PFSK-1 (cell line): ENCODE data around the gene CD247.

Experiments
- FOXP2 ChIP-seq: optimal IDR thresholded peaks from 2 replicates; pipeline ENCODE3; 2011; ENCODE audit warnings: borderline replicate concordance, control low read depth, inconsistent platforms; ENCODE audit not compliant: insufficient read depth; ENCODE audit errors: extremely low read length, extremely low read depth
- POLR2AphosphoS5 ChIP-seq: IDR thresholded peaks from 2 replicates; pipeline ENCODE4 v1.6.1; 2012; ENCODE audit warnings: low read depth, mild to moderate bottlenecking, control low read depth, low read length, moderate library complexity
- SIN3A ChIP-seq: IDR thresholded peaks from 2 replicates; pipeline ENCODE4 v1.6.1; 2012; ENCODE audit warnings: mild to moderate bottlenecking, low read length, moderate library complexity, borderline replicate concordance; ENCODE audit not compliant: insufficient read depth
- TAF1 ChIP-seq: IDR thresholded peaks from 2 replicates; pipeline ENCODE4 v1.6.1; 2012; ENCODE audit warnings: low read length, control low read depth, borderline replicate concordance; ENCODE audit not compliant: insufficient read depth
- TF ChIP-seq, protein P1 (sequence below), 2 experiments: IDR thresholded peaks; 2 replicates each; pipeline versions ENCODE4 v1.6.1 to v1.8.0; 2011 to 2012; ENCODE audit warnings: low read depth in 2 of 2, low read length in 2 of 2, control low read depth in 1 of 2, inconsistent platforms in 1 of 2, mild to moderate bottlenecking in 1 of 2, moderate library complexity in 1 of 2; ENCODE audit not compliant: insufficient read depth in 1 of 2

Gene CD247

DNA sequence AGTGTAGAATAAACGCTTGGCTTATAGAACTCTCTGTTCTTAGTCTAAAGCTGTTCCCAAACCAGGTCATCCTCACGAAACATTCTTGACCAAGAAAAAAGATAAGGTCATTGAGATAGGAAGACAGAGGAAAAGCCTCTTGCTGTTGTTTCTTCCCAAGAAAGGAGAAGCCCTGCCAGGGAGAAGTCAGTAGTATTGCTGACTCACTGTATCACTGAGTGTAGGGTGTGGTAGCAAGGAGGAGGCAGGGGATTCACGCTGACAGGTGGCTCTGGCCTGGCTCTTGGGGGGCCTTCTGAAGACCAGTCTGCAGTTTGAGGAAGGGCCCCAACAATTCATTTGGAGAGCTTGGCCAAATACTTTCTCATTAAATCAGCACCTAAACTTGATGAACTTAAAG is 97.8 kb downstream of the CD247 start:
- TF ChIP-seq FOXP2, result no peak
- TF ChIP-seq, protein P1, sequence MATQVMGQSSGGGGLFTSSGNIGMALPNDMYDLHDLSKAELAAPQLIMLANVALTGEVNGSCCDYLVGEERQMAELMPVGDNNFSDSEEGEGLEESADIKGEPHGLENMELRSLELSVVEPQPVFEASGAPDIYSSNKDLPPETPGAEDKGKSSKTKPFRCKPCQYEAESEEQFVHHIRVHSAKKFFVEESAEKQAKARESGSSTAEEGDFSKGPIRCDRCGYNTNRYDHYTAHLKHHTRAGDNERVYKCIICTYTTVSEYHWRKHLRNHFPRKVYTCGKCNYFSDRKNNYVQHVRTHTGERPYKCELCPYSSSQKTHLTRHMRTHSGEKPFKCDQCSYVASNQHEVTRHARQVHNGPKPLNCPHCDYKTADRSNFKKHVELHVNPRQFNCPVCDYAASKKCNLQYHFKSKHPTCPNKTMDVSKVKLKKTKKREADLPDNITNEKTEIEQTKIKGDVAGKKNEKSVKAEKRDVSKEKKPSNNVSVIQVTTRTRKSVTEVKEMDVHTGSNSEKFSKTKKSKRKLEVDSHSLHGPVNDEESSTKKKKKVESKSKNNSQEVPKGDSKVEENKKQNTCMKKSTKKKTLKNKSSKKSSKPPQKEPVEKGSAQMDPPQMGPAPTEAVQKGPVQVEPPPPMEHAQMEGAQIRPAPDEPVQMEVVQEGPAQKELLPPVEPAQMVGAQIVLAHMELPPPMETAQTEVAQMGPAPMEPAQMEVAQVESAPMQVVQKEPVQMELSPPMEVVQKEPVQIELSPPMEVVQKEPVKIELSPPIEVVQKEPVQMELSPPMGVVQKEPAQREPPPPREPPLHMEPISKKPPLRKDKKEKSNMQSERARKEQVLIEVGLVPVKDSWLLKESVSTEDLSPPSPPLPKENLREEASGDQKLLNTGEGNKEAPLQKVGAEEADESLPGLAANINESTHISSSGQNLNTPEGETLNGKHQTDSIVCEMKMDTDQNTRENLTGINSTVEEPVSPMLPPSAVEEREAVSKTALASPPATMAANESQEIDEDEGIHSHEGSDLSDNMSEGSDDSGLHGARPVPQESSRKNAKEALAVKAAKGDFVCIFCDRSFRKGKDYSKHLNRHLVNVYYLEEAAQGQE (IDR thresholded peaks at IDR 0.05; ENCODE audit: insufficient read depth in 1 of 2, low read depth in 2 of 2, low read length in 2 of 2), result no peak
- TF ChIP-seq TAF1, result no peak
- no peak for TF ChIP-seq SIN3A
- no peak for TF ChIP-seq POLR2AphosphoS5

DNA sequence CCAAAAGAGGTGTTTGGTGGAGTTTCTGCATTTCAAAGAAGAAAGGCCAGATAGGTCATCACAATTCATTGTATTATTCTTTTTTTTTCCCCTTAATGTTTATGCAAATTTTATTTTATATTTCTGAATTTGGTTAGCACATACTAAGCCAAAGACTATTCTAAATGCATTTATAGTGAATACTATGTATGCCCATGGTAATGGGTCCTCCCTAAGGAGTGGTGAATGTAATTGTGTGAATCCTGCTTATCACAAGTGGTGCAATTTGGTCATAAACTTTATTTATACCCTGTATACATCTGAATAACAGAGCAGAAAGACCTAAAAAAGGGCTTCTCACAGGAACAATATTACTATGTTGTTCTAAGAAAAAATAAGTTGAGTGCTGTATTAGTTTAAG is 99.1 kb downstream of the CD247 start:
- TF ChIP-seq FOXP2, result no peak
- TF ChIP-seq TAF1, result no peak
- no peak for TF ChIP-seq POLR2AphosphoS5
- TF ChIP-seq, protein P1 (IDR thresholded peaks at IDR 0.05; ENCODE audit: insufficient read depth in 1 of 2, low read depth in 2 of 2, low read length in 2 of 2), result no peak
- no peak for TF ChIP-seq SIN3A

DNA sequence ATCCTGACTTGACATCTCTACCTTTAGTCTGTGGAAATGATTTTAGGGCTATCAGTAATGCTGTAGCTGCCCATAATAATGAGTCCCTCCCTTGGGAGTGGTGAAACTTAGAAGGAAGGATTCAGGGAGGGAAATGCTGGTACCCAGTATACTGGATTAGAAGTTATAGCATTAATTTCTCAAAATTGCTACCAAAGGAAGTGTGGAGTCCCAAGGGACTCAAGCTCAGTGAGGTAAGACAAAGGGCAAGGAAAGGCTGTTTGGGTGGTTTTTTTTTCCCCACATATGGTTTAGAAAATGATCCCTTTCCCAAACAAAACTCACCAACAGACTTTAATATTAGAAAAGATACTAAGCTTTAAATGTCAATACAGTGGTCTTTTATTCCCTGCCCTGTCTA is 99.9 kb downstream of the CD247 start:
- no peak for TF ChIP-seq FOXP2
- no peak for TF ChIP-seq POLR2AphosphoS5

DNA sequence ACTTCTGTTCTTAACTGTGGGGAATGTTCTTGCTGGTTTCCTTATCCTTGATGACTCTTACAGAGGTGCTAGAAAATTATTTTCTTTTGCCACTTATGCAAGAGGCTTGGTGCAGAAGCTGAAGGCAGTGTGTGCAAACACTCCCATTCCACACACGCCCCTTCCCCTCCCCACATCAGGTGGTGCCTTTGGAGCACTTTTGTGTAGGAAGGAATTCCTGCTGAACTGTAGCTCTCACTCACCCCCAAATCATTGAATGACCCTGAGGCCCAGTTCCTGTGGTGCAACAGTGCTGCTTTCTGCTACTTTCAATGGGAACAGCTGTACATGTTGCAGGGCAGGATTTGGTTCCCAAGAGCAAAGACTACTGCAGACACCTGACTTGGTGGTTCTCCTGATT is 101.8 kb downstream of the CD247 start:
- TF ChIP-seq FOXP2 (no peak), SIN3A (no peak), TAF1 (no peak), POLR2AphosphoS5 (no peak)
- TF ChIP-seq, protein P1 (IDR thresholded peaks at IDR 0.05; ENCODE audit: insufficient read depth in 1 of 2, low read depth in 2 of 2, low read length in 2 of 2), result no peak

DNA sequence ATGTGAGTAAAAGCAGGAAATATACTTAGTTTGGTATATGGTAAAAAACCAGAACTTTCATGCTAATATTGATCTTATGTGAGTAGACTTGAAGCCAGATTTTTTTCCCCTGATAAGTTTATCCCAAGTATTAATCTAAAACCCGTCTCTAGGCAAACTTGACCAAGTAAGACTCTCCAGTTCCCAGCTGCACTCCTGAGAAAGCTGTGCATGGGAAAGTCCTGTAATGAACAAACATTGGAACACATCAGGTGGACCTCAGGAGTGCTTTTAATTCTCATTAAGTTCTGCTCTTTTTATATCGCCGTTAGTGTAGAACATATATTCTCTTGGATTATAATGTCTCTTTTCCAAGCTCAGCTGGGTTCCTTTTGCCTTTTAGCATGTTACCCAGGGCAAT is 105.0 kb downstream of the CD247 start:
- TF ChIP-seq SIN3A, result no peak

DNA sequence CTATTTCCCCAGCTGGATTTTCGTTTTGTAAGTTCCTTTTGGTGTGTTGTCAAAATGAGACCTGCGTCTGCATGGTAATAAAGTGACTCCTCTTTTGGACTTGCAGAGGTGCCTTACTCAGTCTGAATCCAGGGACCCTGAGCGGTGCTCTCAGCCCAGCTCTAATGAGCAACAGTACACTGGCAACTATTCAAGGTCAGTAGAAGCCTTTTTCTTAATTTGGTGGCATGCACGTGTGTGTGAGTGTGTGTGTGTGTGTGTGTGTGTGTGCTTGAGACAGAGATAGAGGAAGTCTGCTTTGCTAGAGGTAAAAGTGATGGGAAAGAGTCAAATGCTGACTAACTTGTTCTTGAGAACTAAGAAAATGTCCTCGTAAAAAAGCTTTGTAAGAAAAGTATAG is 105.4 kb downstream of the CD247 start:
- TF ChIP-seq FOXP2 (no peak), TAF1 (no peak), POLR2AphosphoS5 (no peak), SIN3A (no peak)
- TF ChIP-seq, protein P1 (IDR thresholded peaks at IDR 0.05; ENCODE audit: insufficient read depth in 1 of 2, low read depth in 2 of 2, low read length in 2 of 2), result no peak
